ENCODE measurements around the gene FLVCR1.
"Not testable (repeated sequence)": the region's sequence is repeated elsewhere in the genome, so short reads cannot be mapped to it uniquely, and the experiment has no call there.

Gene FLVCR1

DNA sequence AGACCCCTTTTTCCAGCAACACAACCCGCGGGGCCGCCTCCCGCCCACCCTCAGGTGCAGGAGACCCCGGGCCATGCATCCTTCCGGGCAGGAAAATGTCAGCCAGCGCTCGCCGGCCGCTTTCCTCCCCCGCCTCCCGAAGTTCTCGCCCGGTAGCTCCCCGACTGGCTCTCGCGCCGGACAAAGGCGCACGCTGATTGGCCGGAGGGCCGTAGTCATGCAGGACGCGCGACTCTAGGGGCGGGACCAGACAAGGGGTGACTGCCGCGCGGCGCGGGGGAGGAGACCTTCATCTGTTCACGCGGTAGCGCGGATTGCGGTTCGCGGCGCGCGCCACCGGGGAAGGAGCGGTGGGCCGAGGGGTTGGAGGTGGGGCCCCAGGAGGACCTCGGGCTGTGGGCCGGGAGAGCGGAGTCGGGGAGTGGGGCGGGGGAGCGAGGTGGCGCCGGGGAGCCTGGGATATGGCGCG is at the start of gene FLVCR1:
Gene FLVCR1 (plus strand): TSS at position 284 of the 469 bp plus-strand sequence. CDS start 178 bp downstream, at position 462.
- peak; percentile 89 to 91 for DNase-seq

DNA sequence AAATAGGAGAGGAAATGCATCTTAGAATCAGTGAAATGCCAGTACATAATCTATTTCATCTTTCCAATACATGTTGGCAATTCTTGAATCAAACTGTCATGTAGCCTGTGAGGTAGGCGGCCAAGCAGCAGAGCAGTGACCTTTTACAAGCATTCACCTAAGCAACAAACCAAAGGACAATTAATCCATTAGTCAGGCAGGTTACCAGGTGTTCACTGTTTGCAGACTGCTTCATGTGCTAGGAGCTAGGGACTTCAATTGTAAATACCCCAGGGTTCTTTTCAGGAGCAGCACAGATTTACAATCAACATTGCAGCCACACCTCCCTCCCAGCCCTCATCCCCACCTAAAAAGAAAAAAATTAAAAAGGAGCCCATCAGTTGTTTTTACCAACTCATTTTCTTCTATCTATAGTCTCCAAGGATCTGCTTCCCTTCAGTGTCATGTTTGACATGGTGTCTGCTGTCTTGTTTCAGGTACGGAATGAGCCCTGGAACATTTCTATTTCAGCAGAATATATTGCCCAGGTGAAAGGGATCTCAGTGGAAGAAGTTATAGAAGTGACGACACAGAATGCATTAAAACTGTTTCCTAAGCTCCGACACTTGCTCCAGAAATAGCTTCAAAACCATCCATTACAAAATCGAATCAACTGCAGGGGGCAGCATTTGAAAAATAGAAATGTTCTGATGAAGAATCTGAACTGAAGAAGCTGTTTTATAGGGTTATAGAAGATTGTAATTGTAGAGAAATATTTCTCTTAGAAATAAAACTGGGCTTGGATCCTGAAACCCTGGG is 43.3 kb upstream of the FLVCR1 start:
- DNase-seq = peak in 1 of 2 donors; percentile 18

DNA sequence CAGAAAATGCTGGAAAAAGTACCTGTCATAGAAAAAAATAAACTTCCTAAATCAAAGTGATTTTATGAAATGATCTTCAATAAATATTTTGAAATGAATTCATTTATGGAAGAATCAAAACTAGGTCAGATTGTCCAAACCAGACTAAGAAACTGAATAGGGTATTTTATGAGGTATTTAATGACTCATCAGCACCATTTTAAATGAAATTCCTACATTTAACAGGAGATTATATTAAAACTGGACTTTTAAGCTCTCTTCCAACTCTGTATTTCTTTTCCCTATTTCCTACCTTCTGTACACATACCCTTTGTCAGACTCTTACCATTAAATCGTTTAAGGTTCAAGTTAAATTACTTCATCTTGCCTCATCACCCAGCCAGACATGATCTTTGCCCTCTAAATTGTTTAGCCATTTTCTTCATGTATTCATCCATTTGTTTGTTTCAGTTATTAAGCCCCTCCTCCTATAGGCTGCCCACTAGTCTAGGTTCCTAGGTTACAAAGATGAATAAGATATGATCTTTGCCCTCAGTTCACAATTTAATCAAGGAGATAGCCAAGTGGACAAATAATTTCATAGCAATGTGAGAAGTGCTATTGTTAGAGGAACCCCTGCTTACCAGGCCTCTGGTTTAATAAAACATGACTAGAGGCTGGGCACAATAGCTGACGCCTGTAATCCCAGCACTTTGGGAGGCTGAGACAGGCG is 41.4 kb upstream of the FLVCR1 start:
- DNase-seq = no peak

DNA sequence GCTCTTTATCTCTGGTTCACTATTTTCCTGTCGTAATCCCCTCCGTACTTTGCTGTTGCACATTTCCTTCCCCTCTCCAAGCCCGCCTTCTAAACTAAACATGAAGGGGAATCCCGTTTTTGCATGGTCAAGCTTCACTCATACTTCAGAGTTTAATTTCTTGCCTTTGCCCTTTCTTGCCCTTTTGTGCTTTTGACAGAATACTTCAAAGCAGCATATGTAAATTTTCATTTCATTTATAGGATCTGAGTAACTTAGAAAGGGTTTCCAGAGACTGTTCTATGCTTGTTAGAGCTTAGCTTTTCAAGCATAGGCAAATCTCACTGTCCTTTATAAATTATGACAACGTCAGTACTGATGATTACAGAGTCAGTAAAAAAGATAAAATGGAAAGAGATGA is 38.3 kb upstream of the FLVCR1 start:
- DNase-seq = no peak

DNA sequence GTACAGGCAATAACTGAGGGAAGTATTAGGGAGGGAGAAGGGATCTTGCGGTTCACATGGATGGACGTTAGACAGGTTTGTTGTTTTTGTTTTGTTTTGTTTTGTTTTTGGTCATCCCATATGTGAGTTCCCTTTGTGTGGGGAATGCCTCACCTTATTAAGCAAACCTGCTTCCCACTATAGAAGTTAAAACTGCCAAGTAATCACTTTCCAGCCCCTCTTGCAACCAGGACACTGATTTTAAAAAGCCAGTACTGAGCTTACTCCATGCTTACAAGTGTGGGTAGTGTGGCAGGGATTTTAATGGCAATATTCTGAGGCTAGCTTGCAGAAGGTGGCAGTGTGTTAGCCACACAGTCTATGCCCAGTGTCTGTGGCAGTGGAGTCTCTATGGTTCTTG is 37.1 kb upstream of the FLVCR1 start:
- no peak for DNase-seq

- DNase-seq = no peak
These were observed 35.1 kb upstream of the FLVCR1 start for GRCh38 chr1:212822956-212823355.

- DNase-seq = no peak
These were observed 33.9 kb upstream of the FLVCR1 start for GRCh38 chr1:212824201-212824600.

DNA sequence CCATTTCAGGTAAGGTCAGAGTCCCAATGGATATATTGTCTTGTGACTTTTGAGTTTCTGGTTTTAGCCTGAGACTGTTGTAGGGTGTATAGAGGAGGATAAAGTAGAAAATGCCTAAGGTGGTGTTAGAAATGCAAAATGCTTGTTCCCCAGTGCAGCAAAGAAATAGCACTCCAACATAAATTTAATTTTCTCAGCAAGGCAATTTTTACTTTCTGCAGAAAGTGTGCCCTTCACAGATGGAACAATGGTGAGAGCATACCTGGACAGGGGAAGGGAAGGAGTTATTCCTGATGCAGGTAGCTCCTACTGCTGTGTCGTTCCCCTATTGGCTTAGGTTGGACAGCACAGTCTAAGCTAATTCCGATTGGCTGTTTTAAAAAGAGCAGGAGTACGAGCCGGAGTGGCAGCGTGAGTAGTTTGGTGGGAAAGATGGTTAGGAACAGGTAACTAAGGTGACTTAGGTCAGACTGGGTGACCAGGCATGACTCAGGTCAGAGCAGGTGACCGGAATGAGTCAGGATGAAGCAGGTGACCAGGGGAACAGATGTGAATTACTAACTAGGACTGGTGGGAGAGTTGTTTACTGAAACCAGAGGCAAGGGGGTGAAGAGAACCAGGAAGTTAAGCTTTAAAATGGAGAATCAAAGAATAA is 32.1 kb upstream of the FLVCR1 start:
- DNase-seq = no peak

DNA sequence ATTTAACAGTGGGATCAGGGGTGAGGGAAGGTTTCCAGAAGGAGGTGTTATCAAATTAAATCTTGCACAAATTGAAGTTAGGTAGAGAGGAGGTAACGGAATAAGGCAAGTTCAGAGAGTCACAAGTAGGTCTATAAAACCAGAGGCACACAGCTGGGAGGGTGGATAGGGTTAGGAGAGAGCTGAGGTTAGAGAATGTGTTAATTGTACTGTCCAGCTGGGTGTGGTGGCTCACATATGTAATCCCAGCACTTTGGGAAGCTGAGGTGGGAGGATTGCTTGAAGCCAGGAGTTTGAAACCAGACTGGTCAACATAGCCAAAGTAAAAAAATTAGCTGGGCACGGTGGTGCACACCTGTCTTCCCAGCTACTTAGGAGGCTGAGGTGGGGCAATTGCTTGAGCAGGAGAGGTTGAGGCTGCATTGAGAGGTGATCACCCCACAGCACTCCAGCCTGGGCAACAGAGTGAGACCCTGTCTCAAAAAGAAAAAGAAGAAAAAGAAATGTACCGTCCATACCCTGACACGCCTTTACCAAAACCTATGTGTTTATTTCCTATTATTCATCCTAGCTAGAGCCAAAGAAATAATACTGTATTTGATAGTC is 30.8 kb upstream of the FLVCR1 start:
- DNase-seq = no peak

DNA sequence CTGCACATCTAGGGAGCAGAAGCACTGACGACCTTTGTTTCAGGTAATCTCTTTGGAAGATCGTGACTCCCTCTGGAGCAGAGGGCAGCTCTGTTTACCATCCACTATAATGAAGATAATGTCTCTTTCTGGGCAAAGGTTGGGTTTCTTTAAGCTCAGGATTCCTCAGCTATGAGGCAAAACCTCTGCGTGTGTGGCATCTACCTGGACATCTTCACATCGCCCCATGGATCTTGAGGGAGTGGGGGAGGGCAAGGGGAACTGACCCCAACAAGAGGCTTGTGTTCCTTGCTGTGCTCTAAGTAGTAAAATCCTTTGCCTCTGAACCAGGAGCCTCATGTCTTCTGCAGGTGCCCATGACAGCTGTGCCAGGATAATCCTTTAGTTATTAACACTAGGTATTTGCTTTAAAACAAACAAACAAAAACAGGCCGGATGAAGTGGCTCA is 30.2 kb upstream of the FLVCR1 start:
- DNase-seq = no peak

- DNase-seq = no peak
These were observed 29.7 kb upstream of the FLVCR1 start for GRCh38 chr1:212828395-212828794.

DNA sequence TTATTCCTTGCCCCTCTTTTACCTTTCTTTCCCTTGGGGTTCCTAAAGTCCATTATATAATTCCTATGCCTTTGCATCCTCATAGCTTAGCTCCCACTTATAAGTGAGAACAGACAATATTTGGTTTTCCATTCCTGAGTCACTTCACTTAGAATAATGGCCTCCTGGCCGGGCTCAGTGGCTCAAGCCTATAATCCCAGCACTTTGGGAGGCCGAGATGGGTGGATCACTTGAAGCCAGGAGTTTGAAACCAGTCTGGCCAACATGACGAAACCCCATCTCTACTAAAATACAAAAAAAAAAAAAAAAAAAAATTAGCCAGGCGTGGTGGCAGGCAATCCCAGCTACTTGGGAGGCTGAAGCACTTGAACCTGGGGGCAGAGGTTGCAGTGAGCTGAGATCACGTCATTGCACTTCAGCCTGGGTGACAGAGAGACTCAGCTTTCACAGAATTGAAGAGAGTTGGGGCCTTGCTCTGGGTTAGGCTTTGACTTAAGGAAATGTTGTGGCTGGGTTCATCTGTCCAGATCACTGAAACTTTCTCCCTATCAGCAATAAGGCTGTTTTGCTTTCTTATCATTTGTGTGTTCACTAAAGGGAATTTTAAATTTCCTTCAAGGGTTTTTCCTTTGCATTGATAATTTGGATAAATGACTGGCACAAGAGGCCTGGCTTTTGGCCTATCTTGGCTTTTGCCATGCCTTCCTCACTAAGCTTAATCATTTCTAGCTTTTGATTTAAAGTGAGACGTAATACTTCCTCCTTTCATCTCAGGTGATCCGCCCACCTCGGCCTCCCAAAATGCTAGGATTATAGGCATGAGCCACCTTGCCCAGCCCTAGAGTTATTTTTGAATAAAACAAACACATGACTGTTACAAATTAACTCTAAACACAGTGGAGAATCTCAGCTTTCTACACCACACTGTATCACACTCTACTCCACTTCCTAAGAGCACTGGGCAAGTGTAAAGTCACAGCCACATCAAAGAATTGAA is 24.6 kb upstream of the FLVCR1 start:
- not testable (repeated sequence) for DNase-seq

GRCh38 chr1:212838145-212838544 is 19.9 kb upstream of the FLVCR1 start:
- no peak for DNase-seq

GRCh38 chr1:212844521-212844920 is 13.6 kb upstream of the FLVCR1 start:
- not testable (repeated sequence) for DNase-seq

DNA sequence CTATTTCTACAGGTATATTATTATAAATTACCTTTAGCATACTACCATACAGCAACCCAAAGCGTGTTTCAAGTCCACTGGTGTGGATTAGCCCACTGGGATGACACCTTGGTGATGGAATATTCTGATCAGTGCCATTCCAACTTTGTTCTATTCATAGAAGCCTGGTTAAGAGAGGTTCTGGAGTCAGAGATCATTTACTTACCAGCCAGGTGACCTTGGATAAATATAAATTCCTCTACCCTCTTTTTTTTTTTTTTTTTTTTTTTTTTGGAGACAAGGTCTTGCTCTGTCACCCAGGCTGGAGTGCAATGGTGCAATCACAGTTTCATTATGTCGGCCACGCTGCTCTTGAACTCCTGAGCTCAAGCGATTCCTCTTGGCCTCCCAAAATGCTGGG is 10.5 kb upstream of the FLVCR1 start, which contains the start of gene SPATA45:
Gene SPATA45 (minus strand): TSS at position 101 of the 400 bp plus-strand sequence. CDS start 11,500 bp downstream, outside the sequence.
- DNase-seq = no peak

DNA sequence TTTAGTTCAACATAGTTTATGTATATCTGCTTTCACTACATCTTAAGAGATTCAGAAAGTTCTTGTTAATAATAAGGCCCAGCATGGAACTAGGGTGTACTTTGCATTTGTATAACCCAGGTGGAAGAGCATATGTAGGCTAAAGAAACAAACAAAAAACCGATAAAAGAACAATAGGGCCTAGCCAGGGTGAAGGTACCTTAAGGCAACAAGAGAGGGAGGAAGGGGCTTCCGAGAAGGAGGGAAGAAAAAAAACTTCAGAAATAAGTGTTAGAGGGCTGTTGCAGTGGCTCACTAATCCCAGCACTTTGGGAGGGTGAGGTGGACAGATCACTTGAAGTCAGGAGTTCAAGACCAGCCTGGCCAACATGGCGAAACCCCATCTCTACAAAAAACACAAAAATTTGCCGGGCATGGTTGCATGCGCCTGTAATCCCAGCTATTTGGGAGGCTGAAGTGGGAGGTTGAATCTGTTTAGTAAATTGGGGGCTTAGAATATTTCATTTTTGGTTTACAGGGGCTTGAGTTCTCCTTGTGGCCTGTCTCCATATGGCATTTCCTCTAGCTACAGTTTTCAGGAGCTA is 5.9 kb upstream of the FLVCR1 start:
- DNase-seq = no peak

- no peak for DNase-seq
These were observed 4.4 kb upstream of the FLVCR1 start for GRCh38 chr1:212853658-212854057.

GRCh38 chr1:212856755-212857154 is 1.3 kb upstream of the FLVCR1 start:
- no peak for DNase-seq

DNA sequence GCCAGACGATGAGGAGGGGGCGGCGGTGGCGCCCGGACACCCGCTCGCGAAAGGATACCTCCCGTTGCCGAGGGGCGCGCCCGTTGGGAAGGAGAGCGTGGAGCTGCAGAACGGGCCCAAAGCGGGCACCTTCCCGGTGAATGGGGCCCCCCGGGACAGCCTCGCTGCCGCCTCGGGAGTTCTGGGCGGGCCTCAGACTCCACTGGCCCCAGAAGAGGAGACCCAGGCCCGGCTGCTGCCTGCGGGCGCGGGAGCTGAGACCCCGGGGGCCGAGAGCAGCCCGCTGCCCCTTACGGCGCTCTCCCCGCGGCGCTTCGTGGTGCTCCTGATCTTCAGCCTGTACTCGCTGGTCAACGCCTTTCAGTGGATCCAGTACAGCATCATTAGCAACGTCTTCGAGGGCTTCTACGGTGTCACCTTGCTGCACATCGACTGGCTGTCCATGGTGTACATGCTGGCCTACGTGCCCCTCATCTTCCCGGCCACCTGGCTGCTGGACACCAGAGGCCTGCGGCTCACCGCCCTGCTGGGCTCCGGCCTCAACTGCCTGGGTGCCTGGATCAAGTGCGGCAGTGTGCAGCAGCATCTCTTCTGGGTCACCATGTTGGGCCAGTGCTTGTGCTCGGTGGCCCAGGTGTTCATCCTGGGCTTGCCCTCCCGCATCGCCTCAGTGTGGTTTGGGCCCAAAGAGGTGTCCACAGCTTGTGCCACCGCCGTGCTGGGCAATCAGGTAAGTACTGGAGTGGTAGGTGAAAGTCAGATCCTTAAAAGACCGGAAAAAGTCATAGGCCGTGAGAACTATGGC is 588 bp downstream of the FLVCR1 start:
- peak in 1 of 2 donors; percentile 6 for DNase-seq
